ENCODE measurements around the gene RNASE4. TPM values are rescaled to one million over a fixed set of nuclear protein-coding genes. Genes with fewer than 3 reads are reported as not detected.
A peak's percentile ranks its signal among the peaks of the same experiment; 100 is the strongest.

Gene RNASE4
- total and polyA plus RNA-seq, 2 donors (not counting 3 experiments of a cell fraction or from before 2014, with no cell fraction given): 6.9 to 27.4 TPM

DNA sequence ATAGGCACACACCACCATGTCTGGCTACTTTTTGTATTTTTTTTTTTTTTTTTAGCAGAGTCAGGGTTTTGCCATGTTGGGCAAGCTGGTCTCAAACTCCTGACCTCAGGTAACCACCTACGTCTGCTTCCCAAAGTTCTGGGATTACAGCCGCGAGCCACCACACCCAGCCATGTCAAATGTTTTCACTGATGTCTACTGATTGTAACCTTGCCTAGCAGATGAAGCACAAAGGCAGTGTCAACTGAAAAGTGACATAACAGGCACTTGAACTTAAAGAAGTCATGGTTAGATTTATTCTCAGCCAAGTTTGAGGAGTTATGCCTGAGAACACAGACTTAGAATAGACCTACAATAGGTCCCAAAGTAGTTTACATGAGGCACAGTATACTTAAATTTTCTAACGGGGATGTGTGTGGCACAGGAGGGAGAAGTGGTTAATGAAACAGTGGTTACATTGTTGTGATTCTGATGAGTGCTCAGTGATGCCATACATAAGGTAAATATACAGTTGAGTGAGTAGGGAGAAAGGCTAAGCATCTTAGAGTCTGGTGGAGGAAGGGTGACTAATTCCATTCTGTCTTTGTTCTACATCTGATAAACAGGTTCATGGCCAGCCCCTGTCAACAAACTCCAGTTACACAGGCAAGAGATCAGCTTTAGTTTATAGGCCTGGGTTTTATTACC, 12.6 kb upstream of the RNASE4 start:
- no peak overlapping the region for H3K9ac ChIP-seq (replicated peaks; ENCODE audit: extremely low read depth, insufficient read depth, low read length)
- DNase-seq (ENCODE audit: low read depth, low spot score): peak; percentile 29
- dilution Hi-C loops (cut with MboI; ENCODE audit: extremely low pct_ligation_motif_present, low sequenced_read_pairs) (no loop called here), intact Hi-C loops (cut with micrococcal nuclease) (no loop called here)
- H3K36me3 ChIP-seq (ENCODE audit: control insufficient read depth in 2 of 2, extremely low read depth in 1 of 2, insufficient read depth in 2 of 2, low read length in 2 of 2): no peaks in the 10 kb centered on the region
- no peak overlapping the region for H3K27ac ChIP-seq (ENCODE audit: insufficient read depth, low read depth, low read length)
- no peaks in the 10 kb centered on the region for H3K9me1 ChIP-seq (replicated peaks; ENCODE audit: control insufficient read depth, extremely low read depth, insufficient read depth, low read length)
- no peaks in the 10 kb centered on the region for H4K20me1 ChIP-seq (replicated peaks; ENCODE audit: control insufficient read depth, extremely low read depth, insufficient read depth, low read length)
- H3K4me2 ChIP-seq (ENCODE audit: insufficient read depth, low read length): no peak overlapping the region
- CTCF ChIA-PET: no interaction called here
- no peaks in the 10 kb centered on the region for H3K9me3 ChIP-seq (replicated peaks; ENCODE audit: control insufficient read depth, insufficient read depth, low read length)
- H3K4me1 ChIP-seq (ENCODE audit: control insufficient read depth, extremely low read depth, insufficient read depth, low read length): peaks cover 3% of the 10 kb centered on the region
- H3K79me2 ChIP-seq (ENCODE audit: control insufficient read depth, insufficient read depth, low read length): no peaks in the 10 kb centered on the region
- no TSS peak for BruUV-seq (replicated peaks)
- H3K27me3 ChIP-seq (ENCODE audit: control insufficient read depth in 2 of 2, insufficient read depth in 2 of 2, low read length in 2 of 2): peaks cover 9 to 17% of the 10 kb centered on the region in 2 experiments
- no peak for TF ChIP-seq GATA2 (IDR thresholded peaks at IDR 0.05; ENCODE audit: insufficient read depth, insufficient read length, low read depth, low read length)
- TF ChIP-seq POLR2AphosphoS5 (IDR thresholded peaks at IDR 0.05; ENCODE audit: insufficient read depth, low read depth, low read length): no peak
- no peak for TF ChIP-seq POLR2A (IDR thresholded peaks at IDR 0.05; ENCODE audit: low read depth, low read length)
- TF ChIP-seq FOS (IDR thresholded peaks at IDR 0.05; ENCODE audit: borderline replicate concordance, insufficient read depth, low read length): no peak
- TF ChIP-seq JUN (IDR thresholded peaks at IDR 0.05; ENCODE audit: borderline replicate concordance, insufficient read depth, insufficient read length, low read depth): no peak
- no peak for TF ChIP-seq MAX (IDR thresholded peaks at IDR 0.05; ENCODE audit: insufficient read depth, insufficient read length)
- TF ChIP-seq CTCF (IDR thresholded peaks at IDR 0.05; ENCODE audit: extremely low read depth in 1 of 2, insufficient read depth in 1 of 2, low read depth in 1 of 2, low read length in 2 of 2): no peak
- no peak for TF ChIP-seq MYC (IDR thresholded peaks at IDR 0.05; ENCODE audit: low read depth, low read length)
- TF ChIP-seq EZH2 (IDR thresholded peaks at IDR 0.05; ENCODE audit: borderline replicate concordance, low read depth, low read length, severe bottlenecking): no peak
- no peak overlapping the region for H2AFZ ChIP-seq (ENCODE audit: low read depth, low read length)
- no peak for FAIRE-seq
- POLR2A ChIA-PET: no interaction called here
- no peak overlapping the region for H3K4me3 ChIP-seq (replicated peaks in 1 of 3; ENCODE audit: insufficient read depth in 1 of 3, low read depth in 1 of 3, low read length in 3 of 3)
